NT2/D1 (cell line): Measurements from ENCODE around the gene CKLF.
"Not testable (repeated sequence)": the region's sequence is repeated elsewhere in the genome, so short reads cannot be mapped to it uniquely, and the experiment has no call there.

ENCODE experiments used
- DNase-seq: peaks from one replicate; pipeline ENCODE4 v3.0.0-alpha.2; 2011; ENCODE audit warnings: low read depth, low spot score
- H3K27me3 ChIP-seq: 2 replicates; pipeline ENCODE4 v1.6.0; 2011; ENCODE audit warnings: mild to moderate bottlenecking; ENCODE audit not compliant: insufficient read length, insufficient read depth
- H3K36me3 ChIP-seq: 2 replicates; pipeline ENCODE4 v1.6.1; 2011; ENCODE audit warnings: mild to moderate bottlenecking, low read length, mixed read lengths; ENCODE audit not compliant: insufficient read depth, insufficient read length
- H3K4me1 ChIP-seq: 2 replicates; pipeline ENCODE4 v1.5.1; 2011; ENCODE audit not compliant: insufficient read depth, insufficient read length
- H3K4me3 ChIP-seq: 2 replicates; pipeline ENCODE4 v1.5.1; 2011; ENCODE audit warnings: low read depth; ENCODE audit not compliant: insufficient read length
- H3K9ac ChIP-seq: 2 replicates; pipeline ENCODE4 v1.6.0; 2011; ENCODE audit warnings: low read depth; ENCODE audit not compliant: insufficient read length
- H3K9me3 ChIP-seq: 2 replicates; pipeline ENCODE4 v1.5.1; 2011; ENCODE audit warnings: mild to moderate bottlenecking, low read length; ENCODE audit not compliant: insufficient read depth
- SUZ12 ChIP-seq: IDR thresholded peaks from 2 replicates; pipeline ENCODE4 v1.6.1; 2011; ENCODE audit not compliant: insufficient read length, insufficient read depth; ENCODE audit errors: extremely low read depth
- YY1 ChIP-seq: IDR thresholded peaks from 2 replicates; pipeline ENCODE4 v1.6.1; 2011; ENCODE audit not compliant: insufficient read length, insufficient read depth
- ZNF274 ChIP-seq: IDR thresholded peaks from 2 replicates; pipeline ENCODE4 v1.6.1; 2011; ENCODE audit warnings: mild to moderate bottlenecking, low read depth, low read length

Gene CKLF

DNA sequence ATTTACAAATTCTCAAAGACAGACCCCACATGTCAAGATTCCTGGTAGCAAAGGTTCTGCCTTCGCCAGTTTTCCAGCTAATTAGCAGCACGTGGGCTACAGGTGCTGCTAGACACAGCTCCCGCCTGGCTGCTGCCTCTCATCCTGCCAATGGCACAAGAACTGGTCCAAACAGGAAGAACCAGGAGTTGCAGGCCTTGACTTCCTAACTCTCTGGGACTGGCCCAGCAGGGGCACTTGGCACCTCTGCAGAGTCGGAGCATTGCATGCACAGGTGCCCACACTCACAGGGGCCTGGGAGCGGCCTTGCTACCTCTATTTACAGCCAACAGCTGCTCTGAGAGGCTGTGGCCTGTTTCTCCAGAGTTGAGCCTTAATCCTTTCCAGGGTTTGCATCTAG is 42.1 kb upstream of the CKLF start:
- no peak for TF ChIP-seq ZNF274
- no peak for TF ChIP-seq YY1
- no peak for TF ChIP-seq SUZ12
- Histone ChIP-seq H3K27me3 (no peaks in the 10 kb centered on the region), H3K36me3 (no peaks in the 10 kb centered on the region), H3K4me3 (no peak overlapping the region), H3K4me1 (peaks cover 31% of the 10 kb centered on the region), H3K9me3 (peaks cover 4% of the 10 kb centered on the region; the same call in 1 of the 2 replicates), H3K9ac (no peak overlapping the region)
- DNase-seq = no peak

- no peak overlapping the region for H3K4me3 ChIP-seq
- H3K36me3 ChIP-seq = peaks cover 4% of the 10 kb centered on the region
- no peak overlapping the region for H3K9ac ChIP-seq
- no peak for TF ChIP-seq ZNF274
- TF ChIP-seq SUZ12 = no peak
- TF ChIP-seq YY1 = no peak
- DNase-seq = no peak
- peaks cover 33% of the 10 kb centered on the region for H3K4me1 ChIP-seq
- H3K9me3 ChIP-seq = peaks cover 4% of the 10 kb centered on the region; the same call in 1 of the 2 replicates
- no peaks in the 10 kb centered on the region for H3K27me3 ChIP-seq
These were observed 41.4 kb upstream of the CKLF start for GRCh38 chr16:66510711-66511601.

DNA sequence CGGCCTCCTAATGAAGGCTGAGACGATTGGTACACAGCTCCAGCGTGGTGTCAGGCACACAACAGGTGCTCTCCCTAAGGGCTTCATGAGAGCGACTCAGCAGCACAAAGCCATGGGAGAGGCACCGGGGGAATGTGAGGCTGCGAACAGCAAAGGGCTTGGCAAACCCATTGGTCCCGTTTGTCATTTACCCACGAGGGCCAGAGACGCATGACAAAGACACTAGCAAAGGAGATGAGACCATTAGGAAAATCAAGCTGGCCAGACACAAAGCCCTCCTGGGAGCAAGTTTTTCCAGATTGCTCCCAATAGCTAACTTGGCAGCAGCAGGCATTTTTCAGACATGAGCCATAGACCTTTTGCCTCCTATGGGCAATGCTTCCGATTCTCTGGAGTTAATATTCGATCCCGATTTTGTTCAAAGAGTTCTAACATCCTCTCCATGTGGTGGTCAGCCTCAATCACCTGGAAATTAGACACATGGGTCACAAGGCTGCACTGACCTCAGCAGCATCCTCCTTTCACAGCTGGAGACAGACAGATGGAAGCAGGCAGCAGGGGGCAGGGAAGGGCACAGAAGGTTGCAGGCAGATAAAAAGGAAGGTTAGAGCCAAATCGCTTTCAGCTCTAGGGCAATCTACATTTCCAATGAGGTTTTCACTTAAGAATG is 40.6 kb upstream of the CKLF start:
- peaks cover 39% of the 10 kb centered on the region for H3K4me1 ChIP-seq

DNA sequence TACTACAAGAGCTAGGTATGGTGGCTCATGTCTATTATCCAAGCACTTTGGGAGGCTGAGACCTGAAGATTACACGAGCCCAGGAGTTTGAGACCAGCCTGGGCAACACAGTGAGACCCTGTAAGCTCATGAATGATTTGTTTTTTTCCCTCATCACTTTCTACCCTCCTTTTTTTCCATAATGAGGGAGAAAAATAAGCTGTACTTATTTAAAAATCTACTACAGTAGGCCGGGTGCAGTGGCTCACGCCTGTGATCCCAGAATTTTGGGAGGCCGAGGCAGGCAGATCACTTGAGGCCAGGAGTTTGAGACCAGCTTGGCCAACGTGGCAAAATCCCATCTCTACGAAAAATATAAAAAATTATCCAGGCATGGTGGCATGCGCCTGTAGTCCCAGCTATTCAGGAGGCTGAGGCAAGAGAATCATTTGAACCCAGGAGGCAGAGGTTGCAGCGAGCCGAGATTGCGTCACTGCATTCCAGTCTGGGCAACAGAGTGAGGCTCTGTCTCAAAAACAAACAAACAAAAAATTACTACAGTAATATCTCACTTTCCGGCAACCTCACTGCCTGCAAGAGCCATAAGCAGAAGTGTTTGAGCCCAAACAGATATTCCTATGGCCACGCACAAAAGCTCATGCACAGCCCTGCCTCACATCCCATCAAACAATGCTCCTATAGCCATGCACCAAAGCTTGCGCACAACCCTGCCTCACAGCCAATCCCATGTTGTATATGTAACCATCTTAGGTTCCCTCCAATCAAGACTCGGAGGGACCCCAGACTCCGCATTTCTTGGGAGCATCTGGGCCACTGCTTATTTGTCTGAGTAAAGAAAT is 39.9 kb upstream of the CKLF start:
- Histone ChIP-seq H3K36me3 (peaks cover 4% of the 10 kb centered on the region), H3K9me3 (peaks cover 4% of the 10 kb centered on the region; the same call in 1 of the 2 replicates), H3K4me1 (peaks cover 45% of the 10 kb centered on the region), H3K9ac (no peak overlapping the region), H3K4me3 (no peak overlapping the region), H3K27me3 (no peaks in the 10 kb centered on the region)
- no peak for DNase-seq
- no peak for TF ChIP-seq SUZ12
- no peak for TF ChIP-seq YY1
- no peak for TF ChIP-seq ZNF274

More for the DNA sequence above, 40.6 kb upstream of the CKLF start:
- H3K9ac ChIP-seq = no peak overlapping the region
- no peak overlapping the region for H3K4me3 ChIP-seq
- H3K27me3 ChIP-seq = no peaks in the 10 kb centered on the region
- H3K9me3 ChIP-seq = peaks cover 4% of the 10 kb centered on the region; the same call in 1 of the 2 replicates
- peaks cover 4% of the 10 kb centered on the region for H3K36me3 ChIP-seq
- TF ChIP-seq YY1 (no peak), SUZ12 (no peak), ZNF274 (no peak)
- peak; percentile 82 for DNase-seq

GRCh38 chr16:66513111-66513723 is 39.2 kb upstream of the CKLF start:
- TF ChIP-seq YY1 (no peak), ZNF274 (no peak), SUZ12 (no peak)
- peaks cover 4% of the 10 kb centered on the region; the same call in 1 of the 2 replicates for H3K9me3 ChIP-seq
- no peak for DNase-seq
- H3K4me3 ChIP-seq = no peak overlapping the region
- H3K4me1 ChIP-seq = peaks cover 48% of the 10 kb centered on the region
- peaks cover 4% of the 10 kb centered on the region for H3K36me3 ChIP-seq
- H3K9ac ChIP-seq = no peak overlapping the region
- H3K27me3 ChIP-seq = no peaks in the 10 kb centered on the region

GRCh38 chr16:66514391-66514790 is 38.0 kb upstream of the CKLF start:
- H3K4me3 ChIP-seq, H3K27me3 ChIP-seq, H3K9me3 ChIP-seq, DNase-seq, H3K36me3 ChIP-seq, H3K9ac ChIP-seq: not testable (repeated sequence)
- H3K4me1 ChIP-seq = peaks cover 48% of the 10 kb centered on the region

DNA sequence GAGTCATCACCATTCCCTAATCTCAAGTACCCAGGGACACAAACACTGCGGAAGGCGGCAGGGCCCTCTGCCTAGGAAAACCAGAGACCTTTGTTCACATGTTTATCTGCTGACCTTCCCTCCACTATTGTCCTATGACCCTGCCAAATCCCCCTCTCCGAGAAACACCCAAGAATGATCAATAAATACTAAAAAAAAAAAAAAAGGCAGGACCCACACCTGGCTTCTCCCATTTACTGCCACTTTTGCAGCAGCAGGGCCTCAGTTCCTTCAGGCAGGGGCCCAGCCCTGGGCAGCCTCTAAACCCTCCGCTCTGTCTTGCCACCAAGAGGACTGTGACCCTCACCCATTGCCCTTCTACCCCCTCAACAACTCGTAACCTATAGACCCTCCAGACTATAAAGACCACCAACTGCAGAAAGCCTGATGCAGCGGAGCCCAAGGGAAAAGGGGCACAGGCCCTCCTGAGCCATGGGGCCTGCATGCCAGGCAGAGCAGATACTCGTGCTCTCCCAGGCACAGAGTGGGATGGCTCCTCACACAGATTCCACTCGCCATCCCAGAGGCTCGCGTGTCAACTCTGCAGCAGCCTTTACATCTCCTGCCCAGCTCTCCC is 37.3 kb upstream of the CKLF start:
- not testable (repeated sequence) for H3K27me3 ChIP-seq, DNase-seq, H3K36me3 ChIP-seq, H3K9ac ChIP-seq, H3K9me3 ChIP-seq, H3K4me3 ChIP-seq
- H3K4me1 ChIP-seq = peaks cover 49% of the 10 kb centered on the region
